GM12872 (cell line): ENCODE measurements around the gene POLR3B.

Source experiments
- CTCF ChIP-seq: IDR thresholded peaks from 3 replicates; pipeline ENCODE4 v1.5.1; 2011; ENCODE audit warnings: low read depth, mild to moderate bottlenecking, low read length, moderate library complexity; ENCODE audit not compliant: insufficient read depth

POLR3B gene

DNA sequence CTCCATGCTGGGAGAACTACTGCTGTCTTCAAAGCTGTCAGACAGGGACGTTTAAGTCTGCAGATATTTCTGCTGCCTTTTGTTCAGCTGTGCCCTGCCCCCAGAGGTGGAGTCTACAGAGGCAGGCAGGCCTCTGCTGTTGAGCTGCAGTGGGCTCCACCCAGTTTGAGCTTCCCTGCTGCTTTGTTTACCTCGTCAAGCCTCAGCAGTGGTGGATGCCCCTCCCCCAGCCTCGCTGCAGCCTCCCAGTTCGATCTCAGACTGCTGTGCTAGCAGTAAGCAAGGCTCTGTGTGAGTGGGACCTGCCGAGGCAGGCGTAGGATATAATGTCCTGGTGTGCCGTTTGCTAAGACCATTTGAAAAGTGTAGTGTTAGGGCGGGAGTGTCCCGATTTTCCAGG, 193.9 kb downstream of the POLR3B start:
- TF ChIP-seq CTCF = no peak

DNA sequence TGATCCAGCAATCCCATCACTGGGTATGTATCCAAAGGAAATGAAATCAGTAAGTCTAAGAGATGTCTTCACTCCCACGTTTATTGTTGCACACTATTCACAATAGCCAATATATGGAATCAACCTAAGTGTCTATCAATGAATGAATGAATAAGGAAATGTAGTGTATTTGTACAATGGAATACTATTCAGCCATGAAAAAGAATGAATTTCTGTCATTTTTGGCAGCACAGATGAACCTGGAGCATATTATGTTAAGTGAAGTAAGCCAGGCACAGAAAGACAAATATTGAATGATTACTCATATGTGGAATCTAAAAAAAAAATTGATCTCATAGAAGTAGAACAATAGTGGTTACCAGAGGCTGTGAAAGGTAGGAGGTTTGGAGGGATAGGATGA, 194.7 kb downstream of the POLR3B start:
- TF ChIP-seq CTCF = no peak
